IPS-18c (cell line): ENCODE results near the gene AMPD1.

Experiments used
- H3K4me3 ChIP-seq: 2 replicates; pipeline ENCODE4 v1.7.0; 2013; ENCODE audit warnings: low read depth, mild to moderate bottlenecking, low read length, moderate library complexity; ENCODE audit not compliant: insufficient read depth
- H3K9me3 ChIP-seq: one replicate; pipeline ENCODE4 v1.6.1; 2013; ENCODE audit warnings: mild to moderate bottlenecking, low read length, moderate library complexity; ENCODE audit not compliant: control insufficient read depth, insufficient read depth

Gene AMPD1

DNA sequence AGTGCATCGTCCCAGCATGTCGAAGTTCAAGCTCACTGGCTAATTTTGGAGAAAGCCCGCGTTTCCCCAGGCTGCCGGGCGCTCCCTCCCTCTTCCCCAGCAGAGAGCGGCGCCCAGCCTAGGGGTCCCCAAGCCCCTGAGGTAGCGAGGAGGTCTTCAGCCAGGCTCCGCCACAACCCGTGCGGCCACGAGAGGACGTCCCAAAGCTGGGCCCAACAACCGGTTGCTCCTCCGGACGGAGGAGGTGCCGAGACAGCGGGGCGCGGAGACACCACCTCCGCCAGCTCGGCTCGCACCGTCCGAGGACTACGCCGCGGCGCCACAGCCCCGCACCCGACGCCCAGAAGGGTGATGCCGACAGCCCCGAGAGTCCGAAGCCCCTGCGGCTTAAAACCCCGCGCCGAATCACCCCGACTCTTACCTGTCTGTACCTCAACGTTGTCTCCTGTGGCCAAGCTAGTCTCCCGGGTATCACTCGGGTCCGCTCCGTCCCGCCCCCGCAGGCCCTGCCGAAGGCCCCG is 25.7 kb downstream of the AMPD1 start, which contains the start of gene DENND2C:
Gene DENND2C, minus strand, starts transcription at position 488 of the 521 bp plus-strand sequence. CDS start 44,065 bp downstream, outside the sequence.
- Histone ChIP-seq H3K9me3 (peaks cover 2% of the 10 kb centered on the region), H3K4me3 (peak within 1 kb of the TSS; percentile 69)

GRCh38 chr1:114668784-114669561 is 26.4 kb downstream of the AMPD1 start:
- H3K4me3 ChIP-seq: peak overlapping the region; percentile 69
- peaks cover 2% of the 10 kb centered on the region for H3K9me3 ChIP-seq

DNA sequence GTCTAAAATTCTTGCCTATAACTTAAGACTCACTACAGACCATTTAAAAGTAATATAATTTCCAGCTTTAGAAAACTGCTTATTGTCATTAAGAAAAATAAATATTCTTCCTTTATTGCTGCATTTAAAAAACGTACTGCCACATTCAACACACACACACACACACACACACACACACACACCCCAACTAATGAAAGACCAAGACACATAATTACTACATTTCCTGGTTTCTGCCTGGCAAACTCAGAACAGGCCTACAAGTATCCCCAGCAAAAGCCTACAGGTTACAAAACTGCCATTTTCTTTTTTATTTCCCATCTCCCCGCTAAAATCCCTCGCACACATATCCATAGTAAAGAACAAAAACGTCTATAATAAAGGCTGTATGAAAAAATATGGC is 27.0 kb downstream of the AMPD1 start:
- H3K4me3 ChIP-seq: no peak overlapping the region

DNA sequence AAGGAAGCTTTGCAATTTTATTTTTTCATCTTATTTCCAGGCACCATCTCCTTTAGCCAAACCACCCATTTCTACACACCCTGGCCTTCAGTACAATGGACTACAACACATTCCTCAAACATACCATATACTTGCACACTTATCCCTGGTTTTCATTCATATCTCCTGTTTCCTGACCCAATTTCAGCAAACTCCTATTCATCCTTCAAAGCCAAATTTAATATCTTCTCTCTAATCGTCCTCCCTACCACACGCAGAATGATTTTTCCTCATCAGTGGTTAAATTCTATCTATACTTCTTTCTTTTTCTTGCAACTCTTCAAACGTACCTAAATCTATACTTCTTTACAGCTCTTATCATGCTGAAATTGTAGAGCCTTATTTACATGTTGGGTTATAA is 28.4 kb downstream of the AMPD1 start:
- Histone ChIP-seq H3K4me3 (no peak overlapping the region), H3K9me3 (peaks cover 2% of the 10 kb centered on the region)

More for the DNA sequence above, 27.0 kb downstream of the AMPD1 start:
- H3K9me3 ChIP-seq: peaks cover 2% of the 10 kb centered on the region

- no peak overlapping the region for H3K4me3 ChIP-seq
- H3K9me3 ChIP-seq: no peaks in the 10 kb centered on the region
Measured at GRCh38 chr1:114660238-114660637, 35.1 kb downstream of the AMPD1 start.

DNA sequence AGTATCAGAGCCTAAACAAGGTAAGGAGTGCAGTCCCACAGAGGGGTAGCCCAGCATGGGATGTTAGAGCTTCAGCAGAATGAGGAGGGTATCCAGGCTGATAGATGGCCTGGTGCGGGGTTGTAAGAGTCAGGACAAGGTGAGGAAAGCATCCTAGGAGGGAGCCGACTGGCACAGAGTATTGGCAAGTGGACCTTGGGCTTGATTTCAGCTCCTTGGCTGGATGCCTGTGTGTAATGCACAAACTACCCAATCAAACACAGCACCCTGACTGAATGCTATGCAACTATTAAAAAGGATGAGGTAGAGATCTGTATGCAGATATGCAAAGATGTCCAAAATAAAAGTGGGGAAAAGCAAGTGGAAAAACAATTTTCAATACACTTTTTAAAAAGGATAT is 43.5 kb downstream of the AMPD1 start:
- no peak overlapping the region for H3K4me3 ChIP-seq
- no peaks in the 10 kb centered on the region for H3K9me3 ChIP-seq

GRCh38 chr1:114648503-114648902 is 46.8 kb downstream of the AMPD1 start:
- Histone ChIP-seq H3K4me3 (no peak overlapping the region), H3K9me3 (no peaks in the 10 kb centered on the region)

GRCh38 chr1:114641377-114641776 is 54.0 kb downstream of the AMPD1 start:
- Histone ChIP-seq H3K9me3 (no peaks in the 10 kb centered on the region), H3K4me3 (no peak overlapping the region)

DNA sequence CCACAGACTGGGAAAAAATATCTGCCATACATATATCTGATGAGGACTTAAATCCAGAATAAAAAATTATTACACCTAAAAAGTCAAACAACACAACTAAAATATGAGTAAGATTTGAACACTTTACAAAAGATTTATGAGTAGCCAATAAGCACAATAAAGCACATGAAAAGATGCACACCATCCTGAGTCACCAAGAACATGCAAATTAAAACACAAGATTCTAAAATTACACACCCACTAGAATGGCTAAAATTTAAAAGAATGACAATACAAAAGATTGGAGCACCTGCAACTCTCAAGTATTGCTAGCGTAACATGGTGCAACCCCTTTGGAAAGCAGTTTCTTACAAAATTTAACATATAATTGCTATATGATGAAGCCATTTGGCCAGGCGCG is 56.4 kb downstream of the AMPD1 start:
- Histone ChIP-seq H3K4me3 (no peak overlapping the region), H3K9me3 (no peaks in the 10 kb centered on the region)

DNA sequence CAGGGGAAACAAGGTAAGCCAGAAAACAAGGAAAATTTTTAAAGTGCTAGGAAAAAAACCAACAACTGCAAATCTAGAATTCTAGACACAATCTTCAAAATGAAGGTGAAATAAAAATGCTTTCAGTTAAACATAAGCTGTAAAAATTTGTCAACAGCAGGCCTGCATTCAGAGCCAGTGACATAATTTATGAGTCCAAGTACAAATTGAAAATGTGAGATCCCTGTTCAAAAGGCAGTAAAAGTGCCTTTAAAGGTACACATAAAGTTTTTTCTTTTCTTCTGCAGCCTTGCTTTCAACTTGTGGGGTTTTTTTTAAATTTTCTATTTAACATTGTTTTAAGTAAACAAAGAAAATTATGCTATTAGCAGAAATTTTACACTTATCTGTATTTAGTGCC is 62.9 kb downstream of the AMPD1 start:
- no peak overlapping the region for H3K4me3 ChIP-seq

DNA sequence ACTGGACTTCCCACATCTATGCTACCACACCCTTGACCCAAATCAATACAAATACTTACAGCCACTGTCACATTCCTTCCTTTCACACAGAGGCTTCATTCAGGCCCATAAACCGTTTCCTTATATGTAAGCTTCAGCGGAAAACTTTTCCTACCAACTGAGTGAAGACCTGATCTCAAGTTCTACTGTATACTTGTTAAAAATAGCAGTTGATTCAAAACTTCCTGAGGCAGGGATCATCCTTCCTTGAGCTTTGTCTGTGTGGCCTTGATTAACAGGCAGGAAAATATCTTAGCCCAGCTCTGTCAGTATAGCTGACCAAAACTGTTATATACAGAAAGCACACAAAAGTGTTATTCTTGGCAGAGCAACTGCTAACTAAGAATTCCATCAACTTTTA is 68.2 kb downstream of the AMPD1 start:
- no peak overlapping the region for H3K4me3 ChIP-seq
- H3K9me3 ChIP-seq: no peaks in the 10 kb centered on the region

More for the DNA sequence above, 62.9 kb downstream of the AMPD1 start:
- H3K9me3 ChIP-seq: no peaks in the 10 kb centered on the region

DNA sequence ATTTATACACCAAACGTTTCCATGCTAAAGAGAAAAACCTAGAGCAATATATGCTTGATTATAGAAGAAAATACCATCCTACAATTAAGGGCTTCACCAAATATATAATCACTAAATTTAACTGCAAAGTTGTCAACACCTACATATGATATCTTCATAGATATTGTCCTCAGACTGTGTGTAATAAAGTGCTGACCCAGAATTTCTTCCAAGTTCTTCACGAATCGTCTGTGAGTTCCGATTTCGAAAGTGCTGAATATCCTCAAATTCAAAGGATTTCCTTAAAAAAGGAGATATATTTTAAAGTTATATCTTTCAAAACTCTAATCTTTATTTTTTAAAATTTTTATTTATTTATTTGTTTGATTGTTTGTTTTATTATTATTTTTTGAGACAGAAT is 72.0 kb downstream of the AMPD1 start:
- Histone ChIP-seq H3K9me3 (no peaks in the 10 kb centered on the region), H3K4me3 (no peak overlapping the region)
